Breast epithelium (tissue), 3 donors: Measurements from ENCODE around the gene CNTNAP5.

ENCODE experiments used
- POLR2A ChIP-seq: fragments of 450-650 bp; IDR thresholded peaks from one replicate; pipeline ENCODE4 v1.6.1; 2016; ENCODE audit warnings: antibody characterized with exemption, mild to moderate bottlenecking, moderate library complexity
- TF ChIP-seq, protein P1 (sequence below), 3 donors: fragments of 450-650 bp; IDR thresholded peaks; one replicate each; pipeline ENCODE4 v1.5.1; 2016 to 2017; ENCODE audit warnings: antibody characterized with exemption in 3 of 3, mild to moderate bottlenecking in 3 of 3, moderate library complexity in 3 of 3

DNA sequence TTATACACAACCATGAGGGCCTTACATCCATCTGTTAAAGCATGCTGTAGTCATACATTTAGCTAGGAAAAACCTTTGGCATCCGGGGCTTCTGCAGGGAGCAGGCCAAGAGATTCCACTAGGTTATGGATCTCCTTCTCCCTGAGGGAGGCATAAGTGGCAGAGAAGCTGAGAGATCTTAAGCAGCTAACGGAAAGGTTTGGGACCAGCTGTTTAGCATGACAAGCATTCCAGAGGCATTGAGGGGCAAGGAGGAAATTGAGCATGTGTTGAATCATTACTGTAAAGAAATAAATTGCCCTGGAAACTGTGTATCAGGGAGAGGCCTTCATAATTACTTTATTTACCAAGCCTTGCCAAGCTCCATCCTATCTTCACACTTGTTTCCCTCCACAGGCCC lies 643.1 kb downstream of the CNTNAP5 start:
- TF ChIP-seq, protein P1, sequence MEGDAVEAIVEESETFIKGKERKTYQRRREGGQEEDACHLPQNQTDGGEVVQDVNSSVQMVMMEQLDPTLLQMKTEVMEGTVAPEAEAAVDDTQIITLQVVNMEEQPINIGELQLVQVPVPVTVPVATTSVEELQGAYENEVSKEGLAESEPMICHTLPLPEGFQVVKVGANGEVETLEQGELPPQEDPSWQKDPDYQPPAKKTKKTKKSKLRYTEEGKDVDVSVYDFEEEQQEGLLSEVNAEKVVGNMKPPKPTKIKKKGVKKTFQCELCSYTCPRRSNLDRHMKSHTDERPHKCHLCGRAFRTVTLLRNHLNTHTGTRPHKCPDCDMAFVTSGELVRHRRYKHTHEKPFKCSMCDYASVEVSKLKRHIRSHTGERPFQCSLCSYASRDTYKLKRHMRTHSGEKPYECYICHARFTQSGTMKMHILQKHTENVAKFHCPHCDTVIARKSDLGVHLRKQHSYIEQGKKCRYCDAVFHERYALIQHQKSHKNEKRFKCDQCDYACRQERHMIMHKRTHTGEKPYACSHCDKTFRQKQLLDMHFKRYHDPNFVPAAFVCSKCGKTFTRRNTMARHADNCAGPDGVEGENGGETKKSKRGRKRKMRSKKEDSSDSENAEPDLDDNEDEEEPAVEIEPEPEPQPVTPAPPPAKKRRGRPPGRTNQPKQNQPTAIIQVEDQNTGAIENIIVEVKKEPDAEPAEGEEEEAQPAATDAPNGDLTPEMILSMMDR (IDR thresholded peaks at IDR 0.05): no peak
- no peak for TF ChIP-seq POLR2A
